MCF 10A (cell line): ENCODE data around the gene EXOC3L2. TPM values are rescaled to one million over a fixed set of nuclear protein-coding genes. Genes with fewer than 3 reads are reported as not detected.
A peak's percentile ranks its signal among the peaks of the same experiment; 100 is the strongest.

Source experiments
- BruUV-seq: library from RNA; stranded (reverse); fragments of 400-500 nt; replicated peaks from 2 replicates; lab custom pipeline; 2021; lab: Mats Ljungman, UMichigan
- CTCF ChIA-PET: fragments of 300-600 bp; sonication (Branson Sonifier 250); formaldehyde crosslinking; extraction: SDS; loops from one replicate; lab custom pipeline; 2021; ENCODE audit warnings: antibody characterized with exemption, inconsistent platforms; lab: Yijun Ruan, JAX
- POLR2A ChIA-PET: fragments of 300-600, 350-650 bp; sonication (Branson Sonifier 250); formaldehyde crosslinking; extraction: SDS; loops from one replicate; lab custom pipeline; 2020; ENCODE audit warnings: antibody characterized with exemption, inconsistent platforms; lab: Yijun Ruan, JAX
- DNase-seq: peaks from one replicate; pipeline ENCODE4 v3.0.0-alpha.2; 2018; ENCODE audit not compliant: unreplicated experiment
- H3K27ac Mint-ChIP-seq: one replicate; pipeline ENCODE4 v1.8.0; 2022; ENCODE audit warnings: mild to moderate bottlenecking, low read depth, mixed read lengths; ENCODE audit not compliant: unreplicated experiment
- H3K27me3 Mint-ChIP-seq: one replicate; pipeline ENCODE4 v1.8.0; 2022; ENCODE audit warnings: mixed read lengths; ENCODE audit not compliant: insufficient read depth, unreplicated experiment
- H3K36me3 Mint-ChIP-seq: one replicate; pipeline ENCODE4 v1.8.0; 2022; ENCODE audit warnings: mild to moderate bottlenecking, moderate library complexity, mixed read lengths; ENCODE audit not compliant: insufficient read depth, unreplicated experiment
- H3K4me1 Mint-ChIP-seq: one replicate; pipeline ENCODE4 v1.8.0; 2022; ENCODE audit warnings: mixed read lengths; ENCODE audit not compliant: insufficient read depth, unreplicated experiment
- H3K4me3 Mint-ChIP-seq: one replicate; pipeline ENCODE4 v1.8.0; 2022; ENCODE audit warnings: mild to moderate bottlenecking, moderate library complexity, mixed read lengths; ENCODE audit not compliant: unreplicated experiment
- H3K9me3 Mint-ChIP-seq: one replicate; pipeline ENCODE4 v1.8.0; 2022; ENCODE audit warnings: mixed read lengths; ENCODE audit not compliant: unreplicated experiment
- CTCF ChIP-seq: fragments of 200-600 bp; IDR thresholded peaks from one replicate; pipeline ENCODE4 v1.8.0; 2022; ENCODE audit warnings: antibody characterized with exemption, mild to moderate bottlenecking; ENCODE audit not compliant: unreplicated experiment
- intact Hi-C: fragments of 100-400 bp; cut with micrococcal nuclease; formaldehyde crosslinking; loops from 2 replicates; pipeline ENCODE4 v1.14.1; 2022
- total RNA-seq: library from RNA; stranded (reverse); gene quantifications from 2 replicates; pipeline ENCODE4 v1.2.3, GENCODE V29; 2022

EXOC3L2 gene
- total RNA-seq, 1 experiment from 2014 or later, result not detected

GRCh38 chr19:45215391-45216191 is 29.6 kb downstream of the EXOC3L2 start:
- Mint-ChIP-seq H3K4me1 (peaks cover 18% of the 10 kb centered on the region), H3K4me3 (peak overlapping the region; percentile 33), H3K9me3 (no peaks in the 10 kb centered on the region), H3K27ac (no peak overlapping the region), H3K36me3 (peaks cover 4% of the 10 kb centered on the region), H3K27me3 (no peaks in the 10 kb centered on the region)
- ChIA-PET CTCF (interaction anchor here (0.8 kb wide), 1 partner anchor 124 kb away, joined by 3 read pairs; no protein-coding TSS in a partner anchor), POLR2A (interaction anchor here (1.3 kb wide), 1 partner anchor 14 kb away, joined by 3 read pairs; no protein-coding TSS in a partner anchor)
- DNase-seq, result peak; percentile 36
- no peak for TF ChIP-seq CTCF
- intact Hi-C loops, result no loop called here
- BruUV-seq, result no TSS peak

GRCh38 chr19:45213031-45213430 is 32.2 kb downstream of the EXOC3L2 start:
- TF ChIP-seq CTCF, result no peak
- Mint-ChIP-seq H3K4me1 (peaks cover 23% of the 10 kb centered on the region), H3K27ac (peak overlapping the region; percentile 63), H3K4me3 (no peak overlapping the region), H3K36me3 (peaks cover 4% of the 10 kb centered on the region), H3K27me3 (no peaks in the 10 kb centered on the region), H3K9me3 (no peaks in the 10 kb centered on the region)
- intact Hi-C loops, result no loop called here
- POLR2A ChIA-PET, result interaction anchor here (0.7 to 1.0 kb wide), 2 partner anchors 16 to 35 kb away, joined by 3 read pairs; partner anchors contain the start of genes BLOC1S3 and TRAPPC6A
- DNase-seq, result no peak
- no TSS peak for BruUV-seq
- CTCF ChIA-PET, result interaction anchor here (0.6 to 1.0 kb wide), 3 partner anchors 25 to 194 kb away, joined by 3 read pairs; no protein-coding TSS in a partner anchor

GRCh38 chr19:45211751-45212381 is 33.3 kb downstream of the EXOC3L2 start:
- Mint-ChIP-seq H3K4me3 (no peak overlapping the region), H3K4me1 (peaks cover 23% of the 10 kb centered on the region), H3K27me3 (no peaks in the 10 kb centered on the region), H3K9me3 (no peaks in the 10 kb centered on the region), H3K27ac (peak overlapping the region; percentile 35), H3K36me3 (peaks cover 4% of the 10 kb centered on the region)
- intact Hi-C loops, result no loop called here
- peak; percentile 59 for DNase-seq
- BruUV-seq, result no TSS peak
- TF ChIP-seq CTCF, result no peak
- ChIA-PET CTCF (interaction anchor here (0.6 to 0.8 kb wide), 2 partner anchors 83 to 296 kb away, joined by 3 read pairs; no protein-coding TSS in a partner anchor), POLR2A (interaction anchor here (1.5 kb wide), 1 partner anchor 33 kb away, joined by 6 read pairs; the partner anchor contains the start of genes BLOC1S3 and TRAPPC6A)

- Mint-ChIP-seq H3K9me3 (no peaks in the 10 kb centered on the region), H3K4me1 (peaks cover 15% of the 10 kb centered on the region), H3K27me3 (no peaks in the 10 kb centered on the region), H3K4me3 (no peak overlapping the region), H3K27ac (no peak overlapping the region), H3K36me3 (peaks cover 4% of the 10 kb centered on the region)
- ChIA-PET CTCF (no interaction called here), POLR2A (interaction anchor here (0.6 to 0.9 kb wide), 2 partner anchors 28 to 220 kb away, joined by 4 to 6 read pairs; partner anchors contain the start of genes BLOC1S3 and TRAPPC6A)
- no peak for TF ChIP-seq CTCF
- BruUV-seq, result no TSS peak
- intact Hi-C loops, result no loop called here
- DNase-seq, result no peak
Measured at GRCh38 chr19:45206328-45206727, 38.9 kb downstream of the EXOC3L2 start.
